ENCODE results near the gene PRR18. TPM values are rescaled to one million over a fixed set of nuclear protein-coding genes. Genes with fewer than 3 reads are reported as not detected.

Gene PRR18
- total and polyA plus RNA-seq, 2 of the 8 experiments (the other 6 are each of a cell fraction or from before 2014, with no cell fraction given) = 0.08 to 0.19 TPM

- no peak overlapping the region for H2BK12ac ChIP-seq (ENCODE audit: low read depth, low read length)
- H3K14ac ChIP-seq (ENCODE audit: insufficient read length) = no peak overlapping the region
- peak overlapping the region; percentile 72 to 99 (median 93) for H3K4me3 ChIP-seq (ENCODE audit: extremely low read depth in 1 of 4, insufficient read depth in 2 of 4, low read depth in 3 of 4, low read length in 4 of 4)
- H2AK5ac ChIP-seq (ENCODE audit: low read depth, low read length) = no peak overlapping the region
- no peak overlapping the region for H3K4ac ChIP-seq (replicated peaks; ENCODE audit: insufficient read length, low read depth, low read length)
- no peak overlapping the region for H2BK120ac ChIP-seq (replicated peaks; ENCODE audit: low read depth, low read length)
- POLR2A ChIA-PET (ENCODE audit: partially characterized antibody) = interaction anchor here (0.6 to 2.0 kb wide), 7 partner anchors 8 to 35 kb away, joined by 3 to 6 read pairs (median 4); no protein-coding TSS in a partner anchor
- H3K79me2 ChIP-seq (ENCODE audit: control insufficient read depth in 1 of 2, insufficient read depth in 2 of 2, low read length in 2 of 2) = peaks cover 33 to 54% of the 10 kb centered on the region in 2 experiments
- H3K4me1 ChIP-seq (replicated peaks in 1 of 4; ENCODE audit: control insufficient read depth in 3 of 4, insufficient read depth in 4 of 4, low read length in 3 of 4) = peaks cover 0 to 2% (median 0%) of the 10 kb centered on the region in 4 experiments; a peak in 2 of 7 replicates
- H2BK15ac ChIP-seq (ENCODE audit: low read length) = no peak overlapping the region
- DNase-seq (ENCODE audit: low read depth in 1 of 2, low spot score in 2 of 2) (no peak), FAIRE-seq (no peak)
- peak overlapping the region; percentile 95 for H3K18ac ChIP-seq (ENCODE audit: extremely low read depth, low read length)
- no peaks in the 10 kb centered on the region for H3K27me3 ChIP-seq (replicated peaks in 1 of 4; ENCODE audit: control insufficient read depth in 3 of 4, extremely low read depth in 1 of 4, insufficient read depth in 3 of 4, low read length in 3 of 4)
- H3K27ac ChIP-seq (ENCODE audit: low read depth, low read length) = peak overlapping the region; percentile 81
- no peak overlapping the region for H3K23ac ChIP-seq (ENCODE audit: insufficient read length)
- H2BK5ac ChIP-seq (ENCODE audit: low read depth, low read length) = peak overlapping the region; percentile 95; the same call in 1 of the 2 replicates
- peaks cover 28% of the 10 kb centered on the region for H3K79me1 ChIP-seq (ENCODE audit: low read depth, low read length)
- H3K9me3 ChIP-seq (ENCODE audit: insufficient read depth in 2 of 2, low read depth in 1 of 2, low read length in 1 of 2) = no peaks in the 10 kb centered on the region
- peaks cover 9 to 25% of the 10 kb centered on the region in 2 experiments for H4K20me1 ChIP-seq (replicated peaks in 1 of 2; ENCODE audit: control insufficient read depth in 1 of 2, insufficient read depth in 2 of 2, low read length in 2 of 2)
- no peak overlapping the region; the same call in 1 of the 2 replicates for H4K8ac ChIP-seq (ENCODE audit: extremely low read depth, insufficient read depth, low read length)
- peak overlapping the region; percentile 49 to 88 (median 76) for H3K9ac ChIP-seq (replicated peaks in 1 of 4; ENCODE audit: extremely low read depth in 1 of 4, low read depth in 3 of 4, low read length in 3 of 4)
- H3K4me2 ChIP-seq (ENCODE audit: insufficient read depth in 1 of 2, low read depth in 2 of 2, low read length in 2 of 2) = peak overlapping the region; percentile 82 to 89
- H2BK20ac ChIP-seq (ENCODE audit: low read length) = no peak overlapping the region
- H3K36me3 ChIP-seq (ENCODE audit: control insufficient read depth in 2 of 4, insufficient read depth in 4 of 4, low read length in 3 of 4) = peaks cover 0 to 16% (median 3%) of the 10 kb centered on the region in 4 experiments; a peak in 4 of 8 replicates
- peak overlapping the region; percentile 94 for H3K56ac ChIP-seq (replicated peaks; ENCODE audit: insufficient read length, low read depth, low read length)
- 5% methylated on average over 14 of the region's 16 CpGs; no CpG with 5 or more reads in 1 of the 2 experiments for WGBS, 2 experiments (ENCODE audit: extremely low coverage in 1 of 2, insufficient coverage in 1 of 2, insufficient read length in 1 of 2, insufficient replicate concordance in 2 of 2, low coverage in 1 of 2, low lambda C conversion rate in 2 of 2, missing lambda C conversion rate in 1 of 2)
- TF ChIP-seq NANOG (IDR thresholded peaks at IDR 0.05; ENCODE audit: insufficient read depth, low read depth, low read length, poor library complexity, severe bottlenecking) (no peak), SAP30 (IDR thresholded peaks at IDR 0.05; ENCODE audit: insufficient read depth, insufficient replicate concordance, low read length) (peak; percentile 7)
- peaks cover 5% of the 10 kb centered on the region for H3K23me2 ChIP-seq (ENCODE audit: low read depth, low read length)
- peak overlapping the region; percentile 33 for H4K5ac ChIP-seq (ENCODE audit: insufficient read length, low read depth, low read length)
- H2AFZ ChIP-seq (ENCODE audit: low read length) = no peak overlapping the region
- CTCF ChIA-PET (ENCODE audit: partially characterized antibody) = interaction anchor here (1.1 to 1.6 kb wide), 2 partner anchors 11 to 40 kb away, joined by 4 to 5 read pairs; no protein-coding TSS in a partner anchor
- peak overlapping the region; percentile 25 for H4K91ac ChIP-seq (replicated peaks; ENCODE audit: insufficient read length, low read length)
Observed at GRCh38 chr6:166341977-166342348, 33.8 kb upstream of the PRR18 start.

Data from H1 (cell line).